HG03571 (cell line): ENCODE measurements around the gene LRRC34.
A peak's percentile ranks its signal among the peaks of the same experiment; 100 is the strongest.

Experiments used
- ATAC-seq: cut with Tn5 transposase; IDR thresholded peaks from one replicate; pipeline ENCODE4 v1.9.1; 2021; ENCODE audit not compliant: unreplicated experiment

LRRC34 gene

DNA sequence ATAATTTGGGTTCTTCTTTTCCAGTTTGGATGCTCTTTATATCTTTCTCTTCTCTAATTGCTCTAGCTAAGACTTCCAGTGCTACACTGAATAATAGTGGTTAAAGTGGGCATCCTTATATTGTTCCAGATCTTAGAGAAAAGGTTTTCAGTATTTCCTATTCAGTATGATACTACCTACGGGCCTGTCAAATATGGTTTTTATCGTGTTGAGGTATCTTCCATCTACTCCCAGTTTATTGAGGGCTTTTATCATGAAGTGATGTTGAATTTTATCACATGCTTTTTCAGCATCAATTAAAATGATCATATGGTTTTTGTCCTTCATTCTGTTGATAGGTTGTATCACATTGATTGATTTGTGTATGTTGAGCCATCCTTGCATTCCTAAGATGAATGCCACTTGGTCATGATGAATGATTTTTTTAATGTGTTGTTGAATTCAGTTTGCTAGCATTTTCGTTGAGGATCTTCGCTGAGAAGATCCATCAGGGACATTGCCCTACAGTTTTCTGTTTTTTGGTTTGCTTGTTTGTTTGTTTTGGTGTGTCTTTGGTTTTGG lies 3.0 kb upstream of the LRRC34 start:
- no peak for ATAC-seq

DNA sequence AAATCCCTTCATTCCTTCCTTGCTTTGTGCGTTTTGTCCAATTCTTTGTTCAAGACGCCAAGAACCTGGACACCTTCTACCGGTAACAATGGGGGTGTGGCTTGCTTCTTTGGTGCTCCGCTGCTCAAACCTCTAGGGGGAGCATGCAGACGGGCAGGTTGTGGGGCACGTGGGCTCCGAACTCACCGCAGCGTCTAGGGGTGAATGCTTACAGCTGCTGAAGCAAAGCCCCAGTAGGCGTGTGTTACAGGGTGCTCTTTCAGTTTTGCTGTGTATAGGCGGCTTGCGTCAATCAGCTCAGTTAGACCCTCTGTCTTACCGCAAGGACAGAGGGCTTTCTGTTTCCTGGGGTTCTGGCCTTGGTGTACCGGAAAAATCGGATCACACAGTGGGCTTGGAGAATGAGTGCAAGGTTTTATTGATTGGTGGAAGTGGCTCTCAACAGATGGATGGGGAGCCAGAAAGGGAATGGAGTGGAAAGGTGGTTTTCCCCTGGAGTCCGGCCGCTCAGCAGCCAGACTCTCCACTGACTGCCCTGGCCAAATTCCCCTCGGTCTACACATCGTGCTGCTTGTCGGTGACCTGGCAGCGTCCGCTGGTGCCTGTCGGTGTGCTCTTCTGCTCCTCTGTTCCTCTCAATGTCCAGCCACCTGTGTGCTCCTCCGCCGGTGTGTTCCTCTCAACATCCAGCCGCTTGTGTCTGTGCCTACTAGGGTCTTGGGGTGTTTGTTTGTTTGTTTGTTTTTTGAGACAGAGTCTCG lies 1.2 kb upstream of the LRRC34 start:
- ATAC-seq: peak; percentile 72

DNA sequence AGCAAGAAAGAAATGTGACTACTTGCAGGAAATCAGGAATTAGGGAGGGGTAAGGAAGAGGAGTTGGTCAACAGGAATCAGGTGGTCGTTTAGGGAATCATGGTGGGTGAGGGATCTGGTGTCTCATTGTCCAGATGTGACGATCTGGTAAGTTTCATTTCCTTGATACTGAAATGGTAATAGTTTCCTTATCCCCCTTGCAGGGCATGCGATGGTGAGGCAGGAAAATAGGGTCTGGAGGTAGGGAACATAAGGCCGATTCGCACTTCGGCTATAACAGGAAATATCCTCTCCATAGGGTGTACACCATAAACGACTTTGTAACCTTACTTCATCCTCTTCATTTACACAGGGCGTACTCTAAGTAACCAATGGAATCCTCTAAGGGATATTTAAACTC lies 574 bp upstream of the LRRC34 start:
- no peak for ATAC-seq

DNA sequence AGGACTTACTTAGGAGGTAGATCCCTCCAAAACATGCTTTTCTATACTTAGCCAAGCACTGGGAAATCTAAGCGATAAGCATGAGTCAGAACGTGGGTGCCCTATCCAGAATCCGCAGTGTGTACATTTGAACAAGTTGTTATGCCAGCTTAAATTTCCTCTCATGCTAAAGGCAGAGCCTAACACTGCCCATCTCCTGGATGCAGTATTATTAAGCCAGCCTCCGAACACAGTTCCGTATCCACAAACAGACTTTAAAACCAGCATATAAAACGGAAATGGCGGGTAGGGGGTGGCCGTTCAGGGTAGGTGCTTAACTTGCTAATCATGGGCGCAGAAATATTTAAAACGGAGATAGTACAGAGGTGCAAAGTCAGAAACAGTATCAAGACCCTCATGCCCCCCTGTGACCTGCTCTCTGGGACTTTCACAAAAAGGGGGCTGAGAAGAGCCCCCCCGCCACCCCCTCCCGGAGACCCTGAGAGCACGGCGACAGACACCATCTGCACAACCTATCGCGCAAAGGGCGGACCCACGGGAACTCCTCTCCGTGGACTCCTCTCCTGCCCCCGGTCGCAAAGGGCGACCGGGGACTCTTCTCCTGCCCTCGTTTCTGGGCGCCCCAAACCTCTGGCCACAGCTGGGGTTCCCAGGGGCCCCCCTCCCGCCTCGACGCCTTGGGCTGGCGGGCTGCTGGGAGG lies 923 bp downstream of the LRRC34 start:
- peak; percentile 3 for ATAC-seq

DNA sequence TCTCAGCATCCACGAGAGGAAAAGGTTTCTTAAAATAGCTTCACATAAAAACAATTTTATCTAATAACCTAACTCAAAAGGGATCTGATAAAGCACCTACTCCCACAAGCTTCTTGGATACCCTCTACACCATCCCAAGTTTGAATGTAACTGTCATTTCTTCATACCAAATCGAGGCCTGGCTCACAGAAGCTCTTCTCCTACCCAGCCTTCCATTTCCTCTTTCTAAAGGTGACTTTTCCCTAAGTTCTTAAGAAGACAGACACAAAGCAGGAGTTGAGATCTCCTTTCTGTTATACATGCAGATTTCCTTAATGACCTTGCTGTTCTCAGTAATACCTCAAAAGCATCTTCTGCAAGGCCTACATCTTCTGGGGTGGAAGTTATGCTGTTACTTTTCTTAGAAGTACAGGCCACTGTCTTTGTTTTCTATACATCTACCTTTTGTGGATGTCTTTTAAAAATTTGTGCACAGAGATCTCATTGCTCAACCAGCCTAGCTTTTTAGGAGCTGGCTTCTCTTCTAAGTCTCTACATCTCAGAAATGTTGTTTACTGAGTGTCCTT lies 3.4 kb downstream of the LRRC34 start:
- no peak for ATAC-seq

DNA sequence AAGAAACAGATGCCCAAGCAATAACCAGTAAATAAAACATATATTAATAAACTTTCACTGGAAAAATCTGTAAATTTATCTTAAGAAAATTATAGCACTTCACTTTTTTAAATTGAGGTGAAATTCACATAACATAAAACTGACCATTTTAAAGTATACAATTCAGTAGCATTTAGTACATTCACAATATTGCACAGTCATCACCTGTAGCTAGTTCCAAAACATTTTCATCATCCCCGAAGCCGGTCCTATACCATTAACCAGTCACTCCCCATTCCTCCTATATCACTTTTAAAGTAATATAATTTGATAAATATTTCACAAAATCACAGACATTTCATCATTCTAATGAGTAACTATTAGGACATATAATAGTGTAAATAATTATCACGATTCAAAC lies 8.0 kb downstream of the LRRC34 start:
- no peak for ATAC-seq

DNA sequence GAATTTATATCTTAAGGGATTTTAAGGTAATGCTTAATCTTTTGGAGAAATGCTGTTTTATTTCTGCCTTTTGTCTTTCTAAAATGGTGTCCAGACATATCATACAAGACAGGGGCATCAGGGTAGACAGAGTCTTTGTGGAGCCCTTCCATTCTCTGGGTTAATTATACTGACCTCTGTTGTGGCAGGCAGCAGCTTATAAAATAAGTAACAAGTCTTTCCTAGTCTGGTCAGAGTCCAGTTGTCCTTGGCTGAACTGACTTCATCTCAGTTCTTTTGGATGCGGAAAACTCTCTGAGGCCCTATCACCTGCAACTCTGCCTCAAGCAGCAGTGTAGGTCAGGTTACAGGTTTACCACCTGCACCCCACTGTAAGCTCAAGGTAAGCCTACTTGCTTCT lies 20.3 kb downstream of the LRRC34 start:
- ATAC-seq: no peak

DNA sequence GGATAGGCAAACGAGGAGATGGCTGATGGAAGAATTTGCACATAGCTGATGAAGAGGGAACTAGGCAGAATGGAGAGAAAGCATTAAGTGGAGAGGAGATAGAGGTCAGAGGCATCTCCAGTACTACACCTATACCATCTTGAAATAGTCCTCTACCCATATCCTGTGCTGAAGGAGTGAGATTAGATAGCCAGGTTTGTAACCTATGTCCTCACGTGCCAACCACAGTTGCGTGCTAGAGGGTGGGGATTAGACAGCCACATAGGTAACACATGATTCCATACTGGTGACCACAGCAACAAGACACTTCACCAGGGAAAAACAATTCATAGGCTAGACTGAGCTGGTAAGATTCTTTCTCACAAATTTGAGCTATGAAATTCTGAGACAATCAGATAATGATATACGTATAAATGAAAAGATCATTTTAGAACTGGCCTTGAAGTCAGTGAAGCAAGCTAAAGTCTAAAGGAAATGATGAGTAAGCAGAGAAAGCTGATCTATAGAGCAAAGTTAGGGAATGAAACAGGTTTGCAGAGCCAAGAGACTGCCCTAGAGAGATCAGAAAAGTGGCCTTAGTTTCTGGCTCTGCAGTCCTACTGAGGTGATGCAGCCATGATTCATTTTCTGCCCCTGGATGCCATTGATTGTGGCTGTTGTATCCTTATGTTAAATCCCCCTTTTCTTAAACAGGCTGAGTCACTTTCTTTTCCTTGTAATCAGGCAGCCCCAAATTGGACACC lies 21.8 kb downstream of the LRRC34 start:
- ATAC-seq: no peak

DNA sequence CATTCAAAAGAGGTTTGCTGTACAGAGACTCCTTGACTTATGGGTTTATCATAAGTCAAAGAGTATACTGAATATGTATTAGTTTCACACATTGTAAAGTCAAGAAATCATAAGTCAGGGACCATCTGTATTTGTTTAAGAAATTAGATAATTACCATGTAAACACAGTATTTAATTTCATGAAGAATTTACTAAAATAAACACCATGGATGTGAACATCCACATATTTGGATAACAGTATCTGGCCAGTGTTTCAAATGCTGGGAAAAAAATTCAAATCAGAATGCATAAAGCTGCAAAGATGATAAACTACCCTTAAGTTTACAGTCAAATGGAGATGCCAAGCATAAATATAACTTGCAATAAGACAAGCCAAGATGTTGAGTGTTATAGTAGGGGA lies 22.5 kb downstream of the LRRC34 start:
- no peak for ATAC-seq

DNA sequence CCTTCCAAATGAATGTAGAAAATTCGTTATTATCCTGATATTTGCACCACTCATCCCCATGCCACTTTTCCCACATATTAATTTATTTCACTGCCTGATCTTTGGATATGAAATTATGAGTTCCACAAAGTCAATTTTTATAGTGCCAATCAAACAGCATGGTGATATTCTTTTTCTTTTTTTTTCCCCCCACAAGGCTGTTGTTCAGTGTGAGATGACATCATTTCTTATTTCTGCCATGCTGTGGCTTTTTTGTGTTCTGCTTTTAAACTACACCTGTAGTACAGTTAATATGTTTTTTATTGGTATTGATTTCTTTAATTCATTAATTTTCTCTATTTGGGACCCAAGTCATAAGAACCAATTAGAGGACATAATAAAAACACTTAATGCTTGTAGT lies 24.9 kb downstream of the LRRC34 start:
- ATAC-seq: no peak

DNA sequence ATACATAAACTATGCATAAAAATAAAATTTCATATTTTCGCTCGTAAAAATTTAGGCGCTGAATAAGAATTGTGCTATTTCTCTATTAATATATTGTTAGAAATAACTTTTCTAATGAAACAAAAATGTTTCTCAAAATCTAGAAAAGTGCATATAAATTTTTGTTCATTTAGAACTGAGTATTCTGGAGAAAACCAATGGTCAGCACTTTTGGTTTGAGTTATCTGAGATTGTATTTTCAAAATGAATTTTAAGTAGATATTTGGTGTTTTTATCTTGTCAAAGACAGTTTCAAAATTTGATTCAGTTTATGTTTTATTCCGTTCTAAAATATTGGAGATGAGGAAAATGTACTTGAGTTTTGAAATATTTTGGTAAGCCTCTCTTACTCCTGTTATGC lies 25.6 kb downstream of the LRRC34 start:
- no peak for ATAC-seq

DNA sequence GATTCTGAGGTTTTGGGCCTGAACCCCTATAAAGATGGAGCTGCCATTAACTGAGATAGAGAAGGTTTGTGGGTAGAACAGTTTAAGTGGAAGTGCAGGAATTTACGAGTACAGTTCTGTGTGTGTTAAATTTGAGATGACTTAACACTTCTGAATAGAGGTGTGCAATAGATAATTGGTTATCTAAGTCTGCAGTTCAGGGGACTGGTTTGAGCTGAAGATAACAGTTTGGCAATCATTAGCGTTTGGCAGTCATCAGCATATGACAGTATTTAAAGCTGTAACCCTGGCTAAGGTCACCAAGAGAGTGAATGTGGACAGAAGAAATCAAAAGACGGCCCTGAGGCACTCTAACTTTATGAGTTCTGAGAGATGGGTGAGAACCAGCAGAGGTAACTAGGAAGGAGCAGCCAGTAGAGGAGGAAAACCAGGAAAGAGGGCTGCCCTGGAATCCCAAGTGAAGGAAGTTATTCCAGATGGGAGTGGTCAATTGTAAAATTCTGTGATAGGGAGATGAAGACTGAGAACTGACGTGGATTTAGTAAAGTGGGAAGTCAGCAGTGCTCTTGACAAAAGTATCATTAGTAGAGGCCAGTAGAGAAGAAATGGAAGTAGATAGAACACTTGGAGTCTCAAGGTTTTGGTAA lies 31.4 kb downstream of the LRRC34 start:
- ATAC-seq: no peak

DNA sequence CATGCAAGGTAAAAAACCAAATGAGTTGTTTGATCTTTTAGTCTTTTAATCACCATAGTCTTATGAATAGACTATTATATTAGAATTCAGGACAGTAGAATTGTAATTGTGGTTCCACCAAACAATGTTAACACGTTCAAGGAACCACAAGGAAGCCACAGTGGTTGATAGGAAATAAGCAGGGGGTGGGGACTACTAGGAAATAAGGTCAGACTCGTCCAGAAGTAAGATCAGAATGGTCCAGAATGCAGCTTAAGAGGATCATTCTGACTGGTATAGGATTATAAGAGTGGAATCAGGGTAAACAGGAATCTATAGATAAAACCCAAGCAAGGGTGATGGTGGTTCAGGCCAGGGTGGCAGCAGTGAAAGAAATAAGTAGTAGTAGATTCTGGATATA lies 32.0 kb downstream of the LRRC34 start:
- no peak for ATAC-seq

DNA sequence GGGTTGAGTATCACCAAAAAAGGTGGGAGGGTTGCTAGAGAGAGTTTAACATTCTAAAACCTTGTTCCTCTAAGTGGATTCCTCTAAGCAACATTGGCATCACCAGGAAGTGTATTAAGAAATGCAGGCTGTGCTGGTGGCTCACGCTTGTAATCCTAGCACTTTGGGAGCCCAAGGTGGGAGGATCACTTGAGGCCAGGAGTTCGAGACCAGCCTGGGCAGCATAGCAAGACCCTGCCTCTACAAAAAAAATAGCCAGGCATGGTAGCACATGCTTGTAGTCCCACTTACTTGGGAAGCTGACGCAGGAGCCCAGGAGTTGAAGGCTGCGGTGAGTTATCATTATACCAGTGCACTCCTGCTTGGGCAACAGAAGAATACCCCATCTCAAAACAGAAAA lies 34.9 kb downstream of the LRRC34 start:
- no peak for ATAC-seq

DNA sequence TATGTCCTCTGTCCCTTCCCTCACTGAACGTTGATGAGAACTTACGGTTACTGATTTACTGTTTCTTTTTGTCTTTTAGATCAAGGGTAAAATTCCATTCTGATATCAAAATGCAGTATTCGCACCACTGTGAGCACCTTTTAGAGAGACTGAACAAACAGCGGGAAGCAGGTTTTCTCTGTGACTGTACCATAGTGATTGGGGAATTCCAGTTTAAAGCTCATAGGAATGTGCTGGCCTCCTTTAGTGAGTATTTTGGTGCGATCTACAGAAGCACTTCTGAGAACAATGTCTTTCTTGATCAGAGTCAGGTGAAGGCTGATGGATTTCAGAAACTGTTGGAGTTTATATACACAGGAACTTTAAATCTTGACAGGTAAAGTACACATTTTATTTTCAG lies 38.5 kb downstream of the LRRC34 start:
- no peak for ATAC-seq

DNA sequence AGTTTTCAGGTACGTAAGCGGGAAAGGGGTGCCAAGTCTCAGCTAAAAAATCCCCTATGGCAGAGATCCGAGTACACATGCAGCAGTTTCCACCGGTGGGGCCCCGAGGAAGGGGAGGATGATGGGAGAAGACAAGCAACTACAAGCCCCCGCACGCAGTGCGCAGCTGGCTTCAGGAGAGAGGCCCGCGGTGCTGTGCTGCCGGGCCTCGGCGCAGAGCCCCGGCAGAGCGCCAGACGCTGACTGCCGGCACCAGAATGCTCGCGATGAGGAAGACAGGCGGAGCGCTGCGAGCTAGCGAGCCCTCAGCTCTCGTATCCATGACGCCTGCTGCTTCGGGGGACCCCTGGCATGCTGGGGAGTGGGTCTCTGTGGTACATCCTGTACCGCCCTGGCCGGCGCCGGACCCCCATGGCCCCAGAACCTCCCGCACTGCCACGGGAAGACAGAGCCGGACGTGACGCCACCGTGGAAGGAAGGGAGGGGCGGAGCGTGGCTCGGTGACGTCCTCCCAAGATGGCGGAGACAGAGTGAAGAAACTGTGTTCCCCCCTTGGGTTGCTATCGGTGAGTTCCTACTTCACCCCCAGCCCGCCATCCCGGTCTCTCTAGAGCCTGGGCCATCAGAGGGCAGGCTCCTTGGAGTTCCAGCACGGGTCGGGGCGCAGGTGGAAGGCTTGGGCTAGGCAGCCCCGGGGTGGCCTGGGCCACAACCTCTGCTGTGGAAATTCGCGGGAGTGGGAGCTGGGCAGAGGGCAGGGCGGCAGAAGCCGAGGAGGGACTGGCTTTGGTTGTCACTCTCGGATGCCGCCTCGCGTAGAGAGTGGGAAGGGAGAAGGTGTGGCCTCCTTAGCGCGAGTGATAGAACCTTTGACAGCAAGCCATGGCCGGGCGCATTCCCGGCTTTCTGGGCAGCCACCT lies 39.5 kb downstream of the LRRC34 start, which contains the start of gene MYNN:
Gene MYNN (plus strand): TSS at position 500 of the 920 bp plus-strand sequence. CDS start 900 bp downstream, outside the sequence.
- ATAC-seq: peak; percentile 84

DNA sequence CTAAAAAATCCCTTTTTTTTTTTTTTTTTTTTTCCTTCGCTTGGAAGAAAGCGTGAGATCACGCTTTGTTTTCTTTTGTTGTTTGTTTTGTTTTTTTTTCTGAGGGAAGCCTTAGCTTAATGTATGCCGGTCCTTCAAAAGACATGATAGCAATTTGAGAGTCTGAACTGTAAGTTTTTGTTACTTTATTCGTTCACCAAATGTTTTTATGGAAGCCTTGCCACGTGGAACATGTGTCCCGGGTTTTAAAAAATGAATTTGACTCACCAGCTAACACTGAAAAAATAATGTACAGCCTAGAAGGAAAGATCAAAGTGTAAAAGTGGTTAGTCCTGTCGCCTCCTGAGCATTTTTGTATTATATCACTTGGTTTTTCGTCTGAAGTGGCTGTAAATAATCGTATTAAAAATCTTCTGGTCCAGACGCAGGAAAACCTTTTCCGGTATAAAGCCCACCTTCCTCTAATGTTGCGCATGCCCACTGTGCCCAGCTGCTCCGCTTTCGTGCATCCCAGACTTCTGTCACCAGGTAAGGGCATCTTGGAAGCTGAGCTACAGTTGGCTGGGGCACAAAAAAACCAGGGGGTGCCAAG lies 40.3 kb downstream of the LRRC34 start:
- peak; percentile 17 for ATAC-seq

DNA sequence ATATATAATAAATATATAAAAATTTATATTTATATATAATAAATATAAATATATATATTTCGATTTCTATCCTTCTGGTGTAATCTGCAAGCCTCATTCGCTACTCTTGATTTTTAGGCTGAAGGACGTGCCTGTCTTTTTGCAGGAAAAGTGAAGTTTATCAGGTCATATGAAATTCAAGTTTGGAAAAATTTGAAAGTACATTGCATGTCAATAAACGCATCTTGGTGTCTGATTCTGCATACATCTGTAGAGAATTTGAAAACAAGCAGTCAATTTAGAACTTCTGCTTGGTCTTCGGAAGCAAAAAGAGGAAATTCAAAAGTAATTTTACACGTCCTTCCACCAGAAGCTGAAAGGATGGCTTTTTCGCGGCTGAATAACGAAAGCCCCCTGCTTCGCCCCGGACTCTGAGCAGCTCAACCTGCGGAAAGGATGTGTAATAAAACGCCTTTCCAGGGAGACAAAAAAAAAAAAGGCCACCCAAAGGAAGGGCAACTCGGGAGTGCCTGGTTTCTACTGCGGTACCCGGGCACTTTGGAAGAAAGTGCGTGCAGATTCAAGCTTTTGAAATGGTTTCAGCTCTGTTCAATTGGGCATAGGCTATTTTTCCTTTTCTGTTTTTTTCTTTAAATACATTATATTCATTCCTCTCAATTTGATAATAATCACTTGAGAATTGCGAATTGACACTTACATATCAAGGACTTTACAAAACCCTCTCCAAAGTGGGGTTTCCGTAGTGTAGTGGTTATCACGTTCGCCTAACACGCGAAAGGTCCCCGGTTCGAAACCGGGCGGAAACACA lies 41.0 kb downstream of the LRRC34 start:
- no peak for ATAC-seq
